H1 (cell line): ENCODE data around the gene C4orf33. TPM values are rescaled to one million over a fixed set of nuclear protein-coding genes. Genes with fewer than 3 reads are reported as not detected.

Experiments
- CTCF ChIA-PET: fragments of 300-600 bp; sonication (Branson Sonifier 250); formaldehyde crosslinking; loops from one replicate; lab custom pipeline; 2021; ENCODE audit not compliant: partially characterized antibody; lab: Charles Lee
- POLR2A ChIA-PET: fragments of 300-600 bp; sonication (Branson Sonifier 250); formaldehyde crosslinking; loops from one replicate; lab custom pipeline; 2021; ENCODE audit warnings: inconsistent platforms; ENCODE audit not compliant: partially characterized antibody; lab: Charles Lee
- DNase-seq, 2 experiments: peaks; one replicate each; pipeline versions ENCODE4 v3.0.0 to v3.0.0-alpha.2; 2010 to 2022; ENCODE audit warnings: low spot score in 2 of 2, low read depth in 1 of 2, mixed read lengths in 1 of 2
- FAIRE-seq: peaks from 2 replicates; lab custom pipeline; 2011; peaks lifted over from hg19 to GRCh38; lab: Jason Lieb, UNC
- H2AFZ ChIP-seq: 2 replicates; pipeline ENCODE4 v1.8.1; 2012; ENCODE audit warnings: low read length, inconsistent platforms
- H2AK5ac ChIP-seq: 2 replicates; pipeline ENCODE4 v1.6.1; 2013; ENCODE audit warnings: low read depth, low read length
- H2BK120ac ChIP-seq: replicated peaks from 2 replicates; pipeline ENCODE3; 2013; ENCODE audit warnings: low read depth, low read length, inconsistent platforms
- H2BK12ac ChIP-seq: 2 replicates; pipeline ENCODE4 v1.6.1; 2013; ENCODE audit warnings: low read depth, low read length
- H2BK15ac ChIP-seq: 2 replicates; pipeline ENCODE4 v1.6.1; 2013; ENCODE audit warnings: low read length
- H2BK20ac ChIP-seq: 2 replicates; pipeline ENCODE4 v1.6.1; 2013; ENCODE audit warnings: low read length
- H2BK5ac ChIP-seq: 2 replicates; pipeline ENCODE4 v1.6.1; 2013; ENCODE audit warnings: low read depth, low read length
- H3K14ac ChIP-seq: 2 replicates; pipeline ENCODE4 v1.6.1; 2013; ENCODE audit warnings: inconsistent platforms; ENCODE audit not compliant: insufficient read length
- H3K18ac ChIP-seq: 2 replicates; pipeline ENCODE4 v1.6.1; 2013; ENCODE audit warnings: low read length; ENCODE audit errors: extremely low read depth
- H3K23ac ChIP-seq: 2 replicates; pipeline ENCODE4 v1.6.1; 2013; ENCODE audit warnings: inconsistent platforms; ENCODE audit not compliant: insufficient read length
- H3K23me2 ChIP-seq: 2 replicates; pipeline ENCODE4 v1.6.1; 2013; ENCODE audit warnings: low read depth, low read length
- H3K27ac ChIP-seq: 2 replicates; pipeline ENCODE4 v1.6.1; 2011; ENCODE audit warnings: low read depth, low read length, inconsistent platforms
- H3K27me3 ChIP-seq, 4 experiments: replicated peaks in 1 of 4; 1 replicate in 1 of 4; 2 replicates in 3 of 4; pipeline versions ENCODE4 v1.6.1 to v1.8.1; 2011 to 2013; ENCODE audit warnings: low read length in 3 of 4, mild to moderate bottlenecking in 3 of 4, inconsistent platforms in 2 of 4, mixed read lengths in 2 of 4, moderate library complexity in 1 of 4; ENCODE audit not compliant: control insufficient read depth in 3 of 4, insufficient read depth in 3 of 4; ENCODE audit errors: extremely low read depth in 1 of 4
- H3K36me3 ChIP-seq, 4 experiments: 2 replicates each; pipeline versions ENCODE4 v1.6.1 to v1.8.1; 2011 to 2013; ENCODE audit warnings: mild to moderate bottlenecking in 4 of 4, low read length in 3 of 4, moderate library complexity in 2 of 4, control low read depth in 1 of 4, inconsistent platforms in 1 of 4; ENCODE audit not compliant: insufficient read depth in 4 of 4, control insufficient read depth in 2 of 4
- H3K4ac ChIP-seq: replicated peaks from 2 replicates; pipeline ENCODE3; 2013; ENCODE audit warnings: low read length, low read depth, mixed read lengths, inconsistent platforms; ENCODE audit not compliant: insufficient read length
- H3K4me1 ChIP-seq, 4 experiments: replicated peaks in 1 of 4; 1 replicate in 1 of 4; 2 replicates in 3 of 4; pipeline versions ENCODE4 v1.6.1 to v1.8.1; 2011 to 2013; ENCODE audit warnings: low read length in 3 of 4, inconsistent platforms in 2 of 4, mixed read lengths in 1 of 4; ENCODE audit not compliant: insufficient read depth in 4 of 4, control insufficient read depth in 3 of 4
- H3K4me2 ChIP-seq, 2 experiments: 2 replicates each; pipeline versions ENCODE4 v1.6.1 to v1.8.1; 2011 to 2013; ENCODE audit warnings: low read depth in 2 of 2, low read length in 2 of 2, control low read depth in 1 of 2, inconsistent platforms in 1 of 2, mild to moderate bottlenecking in 1 of 2; ENCODE audit not compliant: insufficient read depth in 1 of 2
- H3K4me3 ChIP-seq, 4 experiments: fragments of 200-600, 300-600 bp in 1 of 4; sonication (generic), shearing (Covaris generic), sonication (Bioruptor Twin) in 1 of 4; 2 replicates each; pipeline versions ENCODE4 v1.5.1 to v1.8.1; 2011 to 2016; ENCODE audit warnings: low read length in 4 of 4, low read depth in 3 of 4, control low read depth in 2 of 4, inconsistent platforms in 2 of 4, mild to moderate bottlenecking in 2 of 4, mixed read lengths in 1 of 4, moderate library complexity in 1 of 4; ENCODE audit not compliant: insufficient read depth in 2 of 4; ENCODE audit errors: extremely low read depth in 1 of 4
- H3K56ac ChIP-seq: replicated peaks from 2 replicates; pipeline ENCODE3; 2013; ENCODE audit warnings: low read depth, mild to moderate bottlenecking, mixed read lengths, low read length, inconsistent platforms; ENCODE audit not compliant: insufficient read length
- H3K79me1 ChIP-seq: 2 replicates; pipeline ENCODE4 v1.6.1; 2013; ENCODE audit warnings: low read depth, low read length, control low read depth
- H3K79me2 ChIP-seq, 2 experiments: 2 replicates each; pipeline versions ENCODE4 v1.6.1 to v1.8.1; 2012 to 2013; ENCODE audit warnings: low read length in 2 of 2, mild to moderate bottlenecking in 2 of 2, inconsistent platforms in 1 of 2; ENCODE audit not compliant: insufficient read depth in 2 of 2, control insufficient read depth in 1 of 2
- H3K9ac ChIP-seq, 4 experiments: replicated peaks in 1 of 4; 1 replicate in 1 of 4; 2 replicates in 3 of 4; pipeline versions ENCODE4 v1.6.1 to v1.8.1; 2011 to 2013; ENCODE audit warnings: low read depth in 3 of 4, low read length in 3 of 4, control low read depth in 2 of 4, mild to moderate bottlenecking in 2 of 4, moderate library complexity in 2 of 4, inconsistent platforms in 1 of 4; ENCODE audit errors: extremely low read depth in 1 of 4
- H3K9me3 ChIP-seq, 2 experiments: 2 replicates each; pipeline versions ENCODE4 v1.6.1 to v1.8.1; 2012 to 2013; ENCODE audit warnings: mild to moderate bottlenecking in 2 of 2, moderate library complexity in 2 of 2, control low read depth in 1 of 2, inconsistent platforms in 1 of 2, low read depth in 1 of 2, low read length in 1 of 2, mixed read lengths in 1 of 2; ENCODE audit not compliant: insufficient read depth in 2 of 2
- H4K20me1 ChIP-seq, 2 experiments: replicated peaks in 1 of 2; 2 replicates each; pipeline versions ENCODE3 to v1.8.1; 2011 to 2013; ENCODE audit warnings: inconsistent platforms in 2 of 2, low read length in 2 of 2, mild to moderate bottlenecking in 1 of 2; ENCODE audit not compliant: insufficient read depth in 2 of 2, control insufficient read depth in 1 of 2
- H4K5ac ChIP-seq: 2 replicates; pipeline ENCODE4 v1.6.1; 2013; ENCODE audit warnings: low read length, low read depth, mixed read lengths, inconsistent platforms; ENCODE audit not compliant: insufficient read length
- H4K8ac ChIP-seq: 2 replicates; pipeline ENCODE4 v1.8.0; 2013; ENCODE audit warnings: mild to moderate bottlenecking, moderate library complexity, low read length, inconsistent platforms; ENCODE audit not compliant: insufficient read depth; ENCODE audit errors: extremely low read depth
- H4K91ac ChIP-seq: replicated peaks from 2 replicates; pipeline ENCODE3; 2013; ENCODE audit warnings: low read length, mixed read lengths, inconsistent platforms; ENCODE audit not compliant: insufficient read length
- BCL11A ChIP-seq, 2 experiments: IDR thresholded peaks; one replicate each; pipeline ENCODE4 v1.6.1; 2011; ENCODE audit warnings: low read depth in 2 of 2, low read length in 2 of 2, mild to moderate bottlenecking in 2 of 2
- CBX5 ChIP-seq: fragments of 300-800, 300-1000 bp; sonication (generic); IDR thresholded peaks from 2 replicates; pipeline ENCODE4 v1.7.1; 2016; ENCODE audit warnings: antibody characterized with exemption, low read length, low read depth
- CEBPB ChIP-seq: IDR thresholded peaks from 2 replicates; pipeline ENCODE4 v1.6.1; 2012; ENCODE audit warnings: low read depth, low read length
- GABPA ChIP-seq: IDR thresholded peaks from 2 replicates; pipeline ENCODE4 v1.6.1; 2011; ENCODE audit warnings: mild to moderate bottlenecking, low read length, moderate library complexity, borderline replicate concordance; ENCODE audit not compliant: insufficient read depth
- HDAC6 ChIP-seq: IDR thresholded peaks from one replicate; pipeline ENCODE4 v1.7.1; 2012; ENCODE audit warnings: low read depth, mild to moderate bottlenecking, inconsistent platforms, low read length, moderate library complexity
- KDM4A ChIP-seq: IDR thresholded peaks from one replicate; pipeline ENCODE4 v1.7.1; 2012; ENCODE audit warnings: low read depth, mild to moderate bottlenecking, moderate library complexity, low read length, inconsistent platforms; ENCODE audit not compliant: severe bottlenecking
- RXRA ChIP-seq: IDR thresholded peaks from 2 replicates; pipeline ENCODE4 v1.6.1; 2011; ENCODE audit warnings: low read depth, mild to moderate bottlenecking, low read length, moderate library complexity; ENCODE audit not compliant: insufficient read depth
- SP1 ChIP-seq: IDR thresholded peaks from 2 replicates; pipeline ENCODE4 v1.6.1; 2011; ENCODE audit warnings: low read depth, low read length
- WGBS, 2 experiments: shearing (Covaris generic) in 1 of 2; methylation state at CpG; one replicate each; pipeline versions ENCODE4 v1.1.6 to v1.1.7; 2013 to 2015; ENCODE audit warnings: low lambda C conversion rate in 2 of 2, mixed read lengths in 2 of 2, inconsistent platforms in 1 of 2, low coverage in 1 of 2, missing lambda C conversion rate in 1 of 2; ENCODE audit not compliant: insufficient replicate concordance in 2 of 2, insufficient coverage in 1 of 2, insufficient read length in 1 of 2; ENCODE audit errors: extremely low coverage in 1 of 2, missing lambda C conversion rate in 1 of 2; 5-methylcytosine and 5-hydroxymethylcytosine counted together
- polyA plus RNA-seq, 7 experiments: library from polyadenylated mRNA; depleted of rRNA in 3 of 7; stranded (reverse) in 5 of 7; unstranded in 2 of 7; fragments of >200 nt in 5 of 7; fragments of 200-250 nt in 2 of 7; gene quantifications; 1 replicate in 5 of 7; 2 replicates in 1 of 7; 4 replicates in 1 of 7; pipeline versions ENCODE4 v1.2.1 to v1.2.3, GENCODE V29; 2011 to 2013; ENCODE audit warnings: missing spikeins in 2 of 7, mixed read lengths in 2 of 7
- total RNA-seq: library from RNA; stranded (reverse); fragmentation: NEBNext Ultra II Directional; extraction: Animal tissue kit (Norgen Biotek cat#: 25700); gene quantifications from 2 replicates; pipeline ENCODE4 v1.2.1, GENCODE V29; 2021

C4orf33 gene
- total and polyA plus RNA-seq, 2 of the 8 experiments (the other 6 are each of a cell fraction or from before 2014, with no cell fraction given) = 3.4 to 6.0 TPM

GRCh38 chr4:129138810-129139496 is 43.0 kb downstream of the C4orf33 start:
- ChIA-PET POLR2A (no interaction called here), CTCF (interaction anchor here (0.6 to 1.2 kb wide), 4 partner anchors 13 to 1451 kb away, joined by 3 to 4 read pairs (median 4); no protein-coding TSS in a partner anchor)
- Histone ChIP-seq H3K4me3 (no peak overlapping the region), H3K79me1 (no peaks in the 10 kb centered on the region), H3K27ac (no peak overlapping the region), H2BK15ac (no peak overlapping the region), H2AFZ (no peak overlapping the region), H3K4me1 (no peaks in the 10 kb centered on the region)
- 88% methylated on average over 6 of the region's 6 CpGs; no CpG with 5 or more reads in 1 of the 2 experiments for WGBS, 2 experiments
- DNase-seq = no peak
- no peak for TF ChIP-seq BCL11A (IDR thresholded peaks at IDR 0.05; ENCODE audit: low read depth in 2 of 2, low read length in 2 of 2)
- no peak for TF ChIP-seq SP1
- no peak for TF ChIP-seq GABPA
- TF ChIP-seq HDAC6 = no peak
- TF ChIP-seq KDM4A = no peak
- TF ChIP-seq CEBPB = no peak
- no peak for TF ChIP-seq RXRA
- no peak for TF ChIP-seq CBX5
- TF ChIP-seq, all 59 proteins: peak for 0
- Histone ChIP-seq H3K23me2 (no peaks in the 10 kb centered on the region), H3K14ac (no peak overlapping the region), H3K4ac (no peak overlapping the region), H3K4me2 (no peak overlapping the region), H3K27me3 (no peaks in the 10 kb centered on the region), H3K56ac (no peak overlapping the region), H4K91ac (no peak overlapping the region), H4K8ac (no peak overlapping the region), H3K36me3 (no peaks in the 10 kb centered on the region), H3K23ac (no peak overlapping the region), H3K9ac (no peak overlapping the region), H3K18ac (no peak overlapping the region), H2AK5ac (no peak overlapping the region), H2BK12ac (no peak overlapping the region), H4K5ac (no peak overlapping the region), H2BK20ac (no peak overlapping the region), H3K9me3 (no peaks in the 10 kb centered on the region), H4K20me1 (no peaks in the 10 kb centered on the region), H2BK5ac (no peak overlapping the region), H2BK120ac (no peak overlapping the region), H3K79me2 (no peaks in the 10 kb centered on the region)
- FAIRE-seq = no peak
